Upper lobe of left lung (tissue), 4 donors: ENCODE data around the gene VOPP1.

ENCODE experiments used
- EP300 ChIP-seq, 4 donors: sonication (generic); formaldehyde crosslinking; IDR thresholded peaks; one replicate each; pipeline ENCODE4 v1.5.1; 2017; ENCODE audit warnings: antibody characterized with exemption in 4 of 4, control low read depth in 2 of 4
- POLR2A ChIP-seq, 4 donors: fragments of 450-650 bp; IDR thresholded peaks; one replicate each; pipeline ENCODE4 v1.5.1; 2016 to 2017; ENCODE audit warnings: antibody characterized with exemption in 4 of 4, mild to moderate bottlenecking in 2 of 4
- POLR2AphosphoS5 ChIP-seq, 2 donors: sonication (generic); formaldehyde crosslinking; IDR thresholded peaks; one replicate each; pipeline ENCODE4 v1.5.1; 2017; ENCODE audit warnings: antibody characterized with exemption in 2 of 2
- TF ChIP-seq, protein P1 (sequence below), 6 experiments: fragments of 450-650 bp in 4 of 6; fragments of 200-600 bp in 2 of 6; sonication (generic) in 2 of 6; IDR thresholded peaks; one replicate each; pipeline ENCODE4 v1.5.1; 2016 to 2019; ENCODE audit warnings: antibody characterized with exemption in 6 of 6

DNA sequence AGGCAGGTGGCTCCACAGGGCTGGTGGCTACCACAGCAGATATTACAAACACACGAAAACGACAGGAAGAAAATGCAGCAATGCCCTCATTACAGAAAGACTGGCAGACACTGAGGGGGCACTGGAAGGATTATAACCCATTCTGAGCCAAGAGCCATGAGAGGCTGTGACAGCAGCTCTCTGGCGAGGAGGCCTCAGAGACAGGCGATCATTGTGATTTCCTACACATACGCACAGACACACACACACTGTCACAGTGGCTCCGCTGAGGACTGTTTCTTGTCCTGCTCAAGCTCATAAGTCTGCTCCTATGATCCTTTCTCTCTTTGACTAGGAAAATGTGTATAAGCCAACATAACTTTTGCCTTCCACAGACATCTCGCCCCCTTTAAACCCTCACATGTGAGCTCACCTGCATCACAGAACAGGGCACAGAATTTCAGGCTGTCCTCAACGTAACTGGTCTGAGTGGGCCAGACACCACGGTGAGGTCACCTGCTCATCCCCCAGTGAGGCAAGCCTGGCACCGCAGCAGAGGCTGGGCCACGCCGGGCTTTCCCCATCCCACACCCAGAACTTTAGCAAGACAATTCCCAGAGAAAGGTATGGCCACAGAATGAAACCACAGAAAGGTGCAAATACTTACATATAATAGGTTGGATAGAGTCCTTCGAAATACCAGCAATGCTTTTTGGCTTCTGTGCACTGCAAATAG lies 51.7 kb downstream of the VOPP1 start:
- TF ChIP-seq, protein P1, sequence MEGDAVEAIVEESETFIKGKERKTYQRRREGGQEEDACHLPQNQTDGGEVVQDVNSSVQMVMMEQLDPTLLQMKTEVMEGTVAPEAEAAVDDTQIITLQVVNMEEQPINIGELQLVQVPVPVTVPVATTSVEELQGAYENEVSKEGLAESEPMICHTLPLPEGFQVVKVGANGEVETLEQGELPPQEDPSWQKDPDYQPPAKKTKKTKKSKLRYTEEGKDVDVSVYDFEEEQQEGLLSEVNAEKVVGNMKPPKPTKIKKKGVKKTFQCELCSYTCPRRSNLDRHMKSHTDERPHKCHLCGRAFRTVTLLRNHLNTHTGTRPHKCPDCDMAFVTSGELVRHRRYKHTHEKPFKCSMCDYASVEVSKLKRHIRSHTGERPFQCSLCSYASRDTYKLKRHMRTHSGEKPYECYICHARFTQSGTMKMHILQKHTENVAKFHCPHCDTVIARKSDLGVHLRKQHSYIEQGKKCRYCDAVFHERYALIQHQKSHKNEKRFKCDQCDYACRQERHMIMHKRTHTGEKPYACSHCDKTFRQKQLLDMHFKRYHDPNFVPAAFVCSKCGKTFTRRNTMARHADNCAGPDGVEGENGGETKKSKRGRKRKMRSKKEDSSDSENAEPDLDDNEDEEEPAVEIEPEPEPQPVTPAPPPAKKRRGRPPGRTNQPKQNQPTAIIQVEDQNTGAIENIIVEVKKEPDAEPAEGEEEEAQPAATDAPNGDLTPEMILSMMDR (IDR thresholded peaks at IDR 0.05): no peak
- TF ChIP-seq POLR2A (IDR thresholded peaks at IDR 0.05): no peak
- no peak for TF ChIP-seq EP300 (IDR thresholded peaks at IDR 0.05)
- no peak for TF ChIP-seq POLR2AphosphoS5 (IDR thresholded peaks at IDR 0.05)
